ENCODE measurements around the gene ANK2.

The ANK2 gene

DNA sequence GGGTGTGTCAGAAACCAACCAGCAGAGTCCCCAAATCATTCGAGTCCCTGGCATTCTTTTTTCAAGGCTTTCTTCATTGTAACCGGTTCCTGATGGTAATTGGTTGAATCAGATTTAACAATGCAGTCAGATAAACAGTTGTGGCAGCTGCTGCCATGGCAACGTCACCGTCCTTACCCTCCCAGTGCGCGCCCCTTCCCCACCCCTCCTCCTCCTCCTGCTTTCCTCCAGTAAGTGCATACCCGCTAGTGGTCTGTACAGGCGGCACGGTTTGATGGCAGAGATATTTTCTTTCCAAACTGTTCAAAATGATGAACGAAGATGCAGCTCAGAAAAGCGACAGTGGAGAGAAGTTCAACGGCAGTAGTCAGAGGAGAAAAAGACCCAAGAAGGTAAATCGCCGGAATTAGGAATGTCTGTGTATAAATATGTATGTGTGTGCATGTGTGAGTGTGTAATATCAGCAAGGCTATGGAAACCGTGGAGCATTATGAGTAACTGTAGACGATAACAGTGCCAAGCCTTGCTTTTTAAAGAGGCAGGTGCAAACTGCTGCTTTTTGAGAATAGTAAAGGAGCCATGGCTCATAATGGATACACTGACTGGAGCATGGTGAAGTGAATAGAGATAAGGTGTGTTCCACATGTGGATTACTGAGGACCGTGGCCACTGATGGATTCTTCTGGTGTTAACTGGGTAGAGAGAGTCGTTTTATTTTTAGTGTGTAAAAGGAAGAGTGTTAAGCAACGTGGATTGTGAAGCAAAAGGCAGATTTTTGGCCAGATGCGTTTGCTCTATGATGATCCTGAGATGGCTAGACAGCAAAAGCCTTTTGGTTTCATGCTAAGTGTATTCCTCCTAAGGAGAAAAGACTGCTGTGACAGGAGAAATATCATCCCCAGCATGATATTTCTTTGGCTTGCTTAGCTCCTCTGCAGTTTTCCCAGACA, at the start of gene ANK2:
ANK2 (plus strand) TSS at position 233 of the 950 bp plus-strand sequence; CDS start at position 309, 76 bp downstream.
- no peak for TF ChIP-seq ZFX (IDR thresholded peaks at IDR 0.05)
- TF ChIP-seq, protein P1, sequence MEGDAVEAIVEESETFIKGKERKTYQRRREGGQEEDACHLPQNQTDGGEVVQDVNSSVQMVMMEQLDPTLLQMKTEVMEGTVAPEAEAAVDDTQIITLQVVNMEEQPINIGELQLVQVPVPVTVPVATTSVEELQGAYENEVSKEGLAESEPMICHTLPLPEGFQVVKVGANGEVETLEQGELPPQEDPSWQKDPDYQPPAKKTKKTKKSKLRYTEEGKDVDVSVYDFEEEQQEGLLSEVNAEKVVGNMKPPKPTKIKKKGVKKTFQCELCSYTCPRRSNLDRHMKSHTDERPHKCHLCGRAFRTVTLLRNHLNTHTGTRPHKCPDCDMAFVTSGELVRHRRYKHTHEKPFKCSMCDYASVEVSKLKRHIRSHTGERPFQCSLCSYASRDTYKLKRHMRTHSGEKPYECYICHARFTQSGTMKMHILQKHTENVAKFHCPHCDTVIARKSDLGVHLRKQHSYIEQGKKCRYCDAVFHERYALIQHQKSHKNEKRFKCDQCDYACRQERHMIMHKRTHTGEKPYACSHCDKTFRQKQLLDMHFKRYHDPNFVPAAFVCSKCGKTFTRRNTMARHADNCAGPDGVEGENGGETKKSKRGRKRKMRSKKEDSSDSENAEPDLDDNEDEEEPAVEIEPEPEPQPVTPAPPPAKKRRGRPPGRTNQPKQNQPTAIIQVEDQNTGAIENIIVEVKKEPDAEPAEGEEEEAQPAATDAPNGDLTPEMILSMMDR (conservative IDR thresholded peaks at IDR 0.05) = no peak

DNA sequence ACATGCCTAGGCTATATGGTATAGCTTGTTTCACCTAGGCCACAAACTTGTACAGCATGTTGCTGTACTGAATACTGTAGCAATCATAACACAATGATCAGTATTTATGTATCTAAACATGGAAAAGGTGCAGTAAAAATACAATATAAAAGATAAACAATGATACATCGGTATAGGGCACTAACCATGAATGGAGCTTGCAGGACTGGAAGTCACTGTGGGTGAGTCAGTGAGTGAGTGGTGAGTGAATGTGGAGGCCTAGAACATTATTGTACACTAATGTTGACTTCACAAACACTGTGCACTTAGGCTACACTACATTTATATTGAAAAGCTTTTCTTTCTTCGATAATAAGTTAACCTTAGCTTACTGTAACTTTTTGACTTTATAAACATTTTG, 45.6 kb upstream of the ANK2 start:
- H3K27ac ChIP-seq = no peak overlapping the region
- no peak for TF ChIP-seq ZFX (IDR thresholded peaks at IDR 0.05)

More for the DNA sequence above, at the start of gene ANK2:
- no peak within 1 kb of the TSS for H3K27ac ChIP-seq

DNA sequence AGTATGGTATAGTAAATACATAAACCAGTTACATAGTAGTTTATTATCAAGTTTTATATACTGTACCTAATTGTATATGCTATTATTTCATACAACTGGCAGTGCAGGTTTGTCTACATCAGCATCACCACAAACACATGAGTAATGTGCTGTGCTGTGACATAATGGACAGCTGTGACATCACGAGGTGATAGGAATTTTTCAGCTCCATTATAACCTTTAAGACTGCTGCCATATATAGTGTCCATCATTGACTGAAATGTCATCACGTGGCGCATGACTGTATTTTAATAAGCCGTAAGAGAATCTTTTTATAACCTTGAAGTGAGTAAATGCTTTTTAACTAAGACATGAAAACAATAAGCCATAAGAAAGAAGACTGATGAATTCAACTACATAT, 44.8 kb upstream of the ANK2 start:
- TF ChIP-seq, protein P1 (conservative IDR thresholded peaks at IDR 0.05) = no peak
- TF ChIP-seq ZFX (IDR thresholded peaks at IDR 0.05) = no peak
- H3K27ac ChIP-seq = no peak overlapping the region

DNA sequence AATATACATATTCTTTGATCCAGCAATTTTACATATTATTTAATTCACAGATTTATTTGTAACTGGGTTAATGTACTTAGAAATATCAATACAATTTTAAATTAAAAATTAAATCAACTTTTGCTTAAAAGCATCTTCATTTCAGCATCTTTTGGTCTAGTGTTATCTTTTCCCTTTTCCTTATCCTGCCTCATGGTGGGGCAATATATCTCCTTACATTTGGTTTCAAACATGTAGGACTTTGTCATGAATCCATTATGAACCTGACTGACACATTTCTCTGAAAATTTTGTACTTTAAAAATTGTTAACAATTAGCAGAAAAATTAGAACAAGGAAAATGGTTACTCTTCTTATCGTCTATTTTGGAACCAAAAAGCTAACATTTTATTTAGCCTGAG, 42.8 kb upstream of the ANK2 start:
- H3K27ac ChIP-seq = no peak overlapping the region
- TF ChIP-seq ZFX (IDR thresholded peaks at IDR 0.05) = no peak

DNA sequence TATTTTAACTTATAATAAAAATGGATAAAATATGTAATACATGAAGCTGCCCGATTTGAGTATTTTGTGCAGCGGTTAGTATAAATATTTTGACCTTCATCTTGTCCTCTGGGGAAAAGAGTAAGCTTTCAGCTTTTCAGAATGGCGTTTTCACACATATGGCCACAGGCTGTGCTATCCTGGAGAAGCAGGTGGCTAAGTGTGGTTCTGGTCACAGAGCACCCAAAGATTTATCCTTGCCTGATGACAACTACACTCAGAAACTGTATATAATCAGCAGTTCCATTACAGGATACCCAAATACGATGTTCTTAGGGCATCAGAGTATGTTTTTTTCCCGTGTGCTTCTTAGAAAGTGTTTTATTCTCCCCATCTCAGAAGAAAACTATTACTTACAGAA, 42.3 kb upstream of the ANK2 start:
- TF ChIP-seq, protein P1 (conservative IDR thresholded peaks at IDR 0.05) = no peak
- TF ChIP-seq ZFX (IDR thresholded peaks at IDR 0.05) = no peak
- no peak overlapping the region for H3K27ac ChIP-seq

DNA sequence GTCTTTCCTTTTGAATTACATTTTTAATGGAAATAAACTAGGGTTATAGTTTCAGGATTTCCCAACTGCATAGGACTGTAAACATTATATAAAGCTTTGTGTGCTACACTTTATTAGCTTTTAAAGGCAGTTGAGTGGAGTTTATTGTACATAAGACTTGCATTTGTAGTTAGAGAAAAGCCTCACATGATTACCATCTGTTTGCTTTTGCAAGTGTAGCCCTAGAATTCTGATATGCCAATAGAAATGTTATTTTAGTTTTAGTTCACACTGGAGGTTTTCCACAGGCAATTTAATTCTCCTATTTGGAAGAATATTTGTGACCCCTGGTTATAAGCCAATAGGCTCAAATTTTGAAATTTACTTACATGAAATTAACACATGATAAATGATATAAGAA, 41.3 kb upstream of the ANK2 start:
- no peak overlapping the region for H3K27ac ChIP-seq
- TF ChIP-seq, protein P1 (conservative IDR thresholded peaks at IDR 0.05) = no peak
- no peak for TF ChIP-seq ZFX (IDR thresholded peaks at IDR 0.05)

DNA sequence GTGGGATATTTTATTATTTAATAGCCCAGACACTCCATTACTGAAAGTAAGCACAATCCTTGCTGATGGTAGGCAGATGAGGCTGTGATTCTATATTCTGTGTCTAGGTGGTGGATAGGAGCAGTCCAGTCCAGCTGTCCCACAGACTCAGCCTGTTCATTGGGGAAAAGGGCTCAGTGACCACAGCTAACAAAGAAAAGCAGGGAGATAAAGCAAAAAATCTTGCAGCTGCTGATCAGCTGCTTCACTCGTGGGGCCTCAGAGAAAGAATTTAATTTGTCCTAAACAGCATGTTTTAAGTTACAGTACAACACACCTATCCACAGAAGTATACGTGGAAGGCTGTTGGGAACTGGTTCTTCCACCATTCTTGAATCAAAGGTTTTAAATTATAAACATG, 40.7 kb upstream of the ANK2 start:
- no peak for TF ChIP-seq ZFX (IDR thresholded peaks at IDR 0.05)
- TF ChIP-seq, protein P1 (conservative IDR thresholded peaks at IDR 0.05) = no peak

DNA sequence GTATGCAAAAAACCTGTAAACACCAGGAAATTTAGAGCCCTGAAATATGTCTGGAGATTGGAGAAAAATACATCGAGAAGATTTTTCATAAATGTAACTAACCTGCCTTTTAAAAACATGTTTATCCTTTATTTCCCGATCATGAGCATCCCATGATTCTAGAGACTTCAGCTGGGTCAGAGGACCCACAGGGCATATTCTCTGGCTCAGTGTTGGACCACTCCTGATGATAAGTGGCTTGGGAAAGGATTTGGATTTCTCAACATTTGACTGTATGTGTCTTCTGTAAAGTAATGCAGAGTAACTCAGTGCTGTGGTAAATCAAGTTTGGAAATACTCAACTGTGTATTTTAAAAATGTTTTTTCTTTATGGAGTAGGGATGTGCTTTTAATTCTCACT, 40.0 kb upstream of the ANK2 start:
- H3K27ac ChIP-seq = no peak overlapping the region
- no peak for TF ChIP-seq ZFX (IDR thresholded peaks at IDR 0.05)
- TF ChIP-seq, protein P1 (conservative IDR thresholded peaks at IDR 0.05) = no peak

More for the DNA sequence above, 40.7 kb upstream of the ANK2 start:
- no peak overlapping the region for H3K27ac ChIP-seq
